ENCODE data around the gene SRP68.
"Not testable (repeated sequence)": the region's sequence is repeated elsewhere in the genome, so short reads cannot be mapped to it uniquely, and the experiment has no call there.

SRP68 gene

GRCh38 chr17:76076765-76077583 lies 4.7 kb upstream of the SRP68 start:
- peak; percentile 44 for DNase-seq (ENCODE audit: low read depth, low spot score)

- DNase-seq (ENCODE audit: low read depth, low spot score) = no peak
Observed at GRCh38 chr17:76076146-76076764, 3.9 kb upstream of the SRP68 start.

DNA sequence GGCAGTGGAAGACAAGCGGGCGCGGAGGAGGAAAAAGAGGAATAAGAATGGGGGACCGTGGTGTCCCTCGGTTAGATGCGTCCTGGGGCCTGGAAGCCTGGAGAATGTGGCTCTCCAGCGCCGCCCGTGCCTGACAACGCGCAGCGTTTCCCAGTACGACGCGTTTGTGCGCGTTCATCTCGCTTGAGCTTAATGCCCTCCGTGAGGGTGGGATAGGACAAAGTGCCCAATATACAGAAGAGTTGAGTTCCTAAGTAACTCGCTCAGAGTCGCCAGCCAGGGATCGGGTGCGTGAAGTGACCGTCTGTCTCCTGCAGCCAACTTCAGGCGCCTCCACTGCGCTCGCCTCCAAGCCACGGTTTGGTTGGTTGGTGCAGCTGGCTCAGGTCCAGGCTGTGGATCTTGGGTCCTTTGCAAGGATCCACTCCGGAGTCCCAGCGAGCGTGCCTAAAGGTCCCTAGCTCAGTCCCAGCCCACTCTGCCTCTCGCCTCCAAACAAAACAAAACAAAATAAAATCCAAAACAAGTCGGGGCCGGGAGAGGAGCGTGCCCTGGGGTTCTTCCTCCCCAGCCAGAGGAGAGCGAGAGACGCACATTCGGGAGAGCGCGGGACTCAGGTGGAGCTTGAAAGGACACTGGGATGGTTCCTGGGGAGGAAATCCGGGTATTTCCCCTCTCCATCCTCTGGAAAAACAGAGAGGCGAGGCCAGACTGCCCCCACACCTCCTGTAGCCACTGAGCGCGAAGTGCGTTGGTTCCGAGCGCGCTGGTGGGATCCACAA lies 3.2 kb upstream of the SRP68 start:
- DNase-seq (ENCODE audit: low read depth, low spot score) = peak; percentile 56

DNA sequence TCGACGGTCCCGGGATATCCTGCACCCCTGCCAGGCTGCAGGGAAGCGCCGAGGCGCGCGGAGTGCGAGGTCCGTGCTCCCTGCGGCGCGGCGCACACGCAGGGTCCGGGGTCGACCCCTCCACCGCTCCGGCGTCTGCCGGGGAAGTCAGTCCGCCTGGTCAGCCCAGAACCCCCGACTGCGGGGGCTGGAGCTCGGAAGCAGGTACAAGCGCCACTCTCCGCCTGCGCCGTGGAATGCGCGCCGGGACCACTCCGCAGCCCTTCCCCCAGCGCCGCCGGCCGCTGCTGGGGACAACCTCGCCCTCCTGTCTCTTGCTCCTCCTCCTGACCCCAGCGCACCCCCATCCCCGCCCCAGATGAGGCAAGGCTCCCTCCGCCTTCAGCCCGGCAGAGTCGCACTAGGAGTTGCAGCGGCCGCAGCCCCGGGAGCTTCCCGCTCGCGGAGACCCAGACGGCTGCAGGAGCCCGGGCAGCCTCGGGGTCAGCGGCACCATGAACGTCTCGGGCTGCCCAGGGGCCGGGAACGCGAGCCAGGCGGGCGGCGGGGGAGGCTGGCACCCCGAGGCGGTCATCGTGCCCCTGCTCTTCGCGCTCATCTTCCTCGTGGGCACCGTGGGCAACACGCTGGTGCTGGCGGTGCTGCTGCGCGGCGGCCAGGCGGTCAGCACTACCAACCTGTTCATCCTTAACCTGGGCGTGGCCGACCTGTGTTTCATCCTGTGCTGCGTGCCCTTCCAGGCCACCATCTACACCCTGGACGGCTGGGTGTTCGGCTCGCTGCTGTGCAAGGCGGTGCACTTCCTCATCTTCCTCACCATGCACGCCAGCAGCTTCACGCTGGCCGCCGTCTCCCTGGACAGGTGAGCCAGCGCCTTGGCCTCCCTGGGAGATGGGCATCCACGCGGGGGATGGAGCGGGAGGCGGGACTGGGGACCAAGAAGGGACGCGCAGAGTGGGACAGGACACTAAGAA lies 2.4 kb upstream of the SRP68 start, which contains the start of gene GALR2:
Gene GALR2 (plus strand): TSS at position 392 of the 974 bp plus-strand sequence. CDS start 103 bp downstream, at position 495.
- peak; percentile 25 for DNase-seq (ENCODE audit: low read depth, low spot score)

GRCh38 chr17:76071531-76072147 lies 678 bp downstream of the SRP68 start:
- no peak for DNase-seq (ENCODE audit: low read depth, low spot score)

DNA sequence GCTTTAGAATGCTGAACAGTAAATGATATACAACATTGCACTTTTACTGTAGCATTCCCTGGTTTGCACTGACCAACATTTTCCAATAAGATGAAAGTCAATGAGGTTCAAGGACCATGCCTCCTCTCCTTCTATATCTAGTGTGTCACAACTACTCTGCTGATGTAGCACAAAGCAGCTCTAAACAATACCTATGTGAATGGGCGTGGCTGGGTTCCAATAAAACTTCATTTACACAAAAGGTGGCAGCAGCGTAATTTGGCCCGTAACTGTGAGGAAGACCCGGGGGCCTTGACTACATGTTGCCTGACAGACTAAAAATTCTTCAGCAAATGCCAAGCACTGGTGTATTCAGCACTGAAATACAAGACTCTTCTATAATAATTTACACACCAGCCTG lies 6.5 kb downstream of the SRP68 start:
- no peak for DNase-seq (ENCODE audit: low read depth, low spot score)

DNA sequence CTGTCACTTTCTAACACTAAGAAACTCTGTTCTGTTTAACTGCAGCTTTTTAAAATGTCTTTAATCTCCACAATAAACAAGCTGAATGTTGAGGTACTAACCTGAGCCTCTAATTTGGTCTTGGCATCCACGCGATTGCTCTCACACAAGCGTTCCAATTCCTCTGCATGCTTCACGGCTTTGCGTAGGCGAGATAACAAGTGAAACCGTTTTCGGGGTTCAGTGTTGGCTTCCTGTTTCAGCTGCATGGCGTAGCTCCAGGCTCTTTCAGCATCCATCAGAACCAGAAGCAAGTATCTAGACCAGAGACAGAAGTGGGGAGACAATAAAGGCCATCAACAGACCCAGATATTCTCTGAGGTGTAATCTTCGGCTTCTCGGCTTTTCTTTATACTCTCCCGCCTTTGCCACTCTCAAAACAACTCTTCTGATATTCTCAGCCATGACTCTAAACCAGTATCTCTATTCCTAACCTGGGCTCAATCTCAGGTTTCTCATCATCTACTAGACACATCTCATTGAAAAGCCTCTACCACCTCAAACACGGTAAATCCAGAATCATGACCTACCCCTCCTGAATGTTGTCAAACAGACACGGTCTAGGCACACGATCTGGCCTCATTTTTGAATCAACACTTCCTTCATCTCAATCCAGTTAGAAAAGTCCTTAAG lies 8.3 kb downstream of the SRP68 start:
- DNase-seq (ENCODE audit: low read depth, low spot score) = no peak

- not testable (repeated sequence) for DNase-seq (ENCODE audit: low read depth, low spot score)
Observed at GRCh38 chr17:76058264-76058663, 14.1 kb downstream of the SRP68 start.

- no peak for DNase-seq (ENCODE audit: low read depth, low spot score)
Observed at GRCh38 chr17:76056882-76057281, 15.4 kb downstream of the SRP68 start.

GRCh38 chr17:76054112-76054476 lies 18.2 kb downstream of the SRP68 start:
- no peak for DNase-seq (ENCODE audit: low read depth, low spot score)

DNA sequence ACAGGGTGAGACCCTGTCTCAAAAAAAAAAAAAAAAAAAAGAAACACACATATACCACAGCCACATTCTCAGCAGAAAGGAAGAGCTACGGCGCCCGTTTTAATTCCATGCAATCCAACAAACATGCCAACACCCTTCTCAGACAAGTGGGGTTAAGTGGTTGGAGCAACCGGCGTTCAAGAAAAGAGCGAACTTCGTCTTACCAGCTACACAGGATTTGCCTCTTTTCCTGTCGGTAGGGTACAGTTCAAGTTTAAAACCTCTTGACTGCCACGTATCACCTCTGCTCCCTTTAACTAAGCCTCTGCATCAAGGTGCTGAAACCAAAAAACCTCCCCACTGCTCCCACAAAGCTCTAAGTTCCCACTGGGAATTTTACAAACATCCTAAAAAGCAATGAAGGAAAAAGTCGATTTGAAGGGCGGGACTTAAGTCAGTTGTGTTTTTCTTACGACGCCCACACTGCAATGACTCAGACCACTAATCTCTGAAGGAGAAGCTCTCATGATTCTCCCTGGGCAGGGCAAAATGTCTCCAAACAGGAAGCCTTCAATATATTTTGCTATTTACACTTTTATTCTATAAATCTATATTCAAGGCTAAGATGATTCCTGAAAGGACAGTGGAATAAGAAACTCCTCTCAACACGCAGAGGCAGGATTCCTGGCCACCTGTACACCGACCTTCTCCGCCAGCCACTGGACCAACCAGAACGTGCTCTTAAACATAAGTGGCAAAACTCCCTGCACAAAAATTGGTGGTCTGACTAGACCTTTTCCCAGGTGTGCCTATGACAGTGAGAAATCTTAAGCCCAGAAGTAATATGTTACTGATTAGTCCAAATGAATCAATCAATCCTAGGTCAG lies 18.8 kb downstream of the SRP68 start:
- DNase-seq (ENCODE audit: low read depth, low spot score) = no peak

DNA sequence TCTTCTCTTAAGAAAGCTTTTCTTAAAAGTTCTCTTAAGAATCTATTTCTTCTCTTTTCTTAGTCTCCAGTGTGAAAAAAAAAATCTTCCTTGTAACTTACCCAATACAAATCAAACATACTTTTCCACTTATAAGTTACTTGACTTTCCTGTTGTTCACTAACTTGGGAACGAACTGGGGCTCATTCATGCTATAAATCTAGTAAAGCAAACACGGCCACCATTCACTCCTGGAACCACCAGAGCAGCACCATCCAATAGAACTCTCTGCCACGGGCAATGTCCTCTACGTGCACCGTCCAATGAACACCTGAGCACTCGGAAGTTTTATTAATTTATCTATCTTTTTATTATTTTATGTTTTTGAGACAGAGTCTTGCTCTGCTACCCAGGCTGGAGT lies 20.8 kb downstream of the SRP68 start:
- DNase-seq (ENCODE audit: low read depth, low spot score) = no peak

GRCh38 chr17:76050538-76051467 lies 21.5 kb downstream of the SRP68 start:
- no peak for DNase-seq (ENCODE audit: low read depth, low spot score)

DNA sequence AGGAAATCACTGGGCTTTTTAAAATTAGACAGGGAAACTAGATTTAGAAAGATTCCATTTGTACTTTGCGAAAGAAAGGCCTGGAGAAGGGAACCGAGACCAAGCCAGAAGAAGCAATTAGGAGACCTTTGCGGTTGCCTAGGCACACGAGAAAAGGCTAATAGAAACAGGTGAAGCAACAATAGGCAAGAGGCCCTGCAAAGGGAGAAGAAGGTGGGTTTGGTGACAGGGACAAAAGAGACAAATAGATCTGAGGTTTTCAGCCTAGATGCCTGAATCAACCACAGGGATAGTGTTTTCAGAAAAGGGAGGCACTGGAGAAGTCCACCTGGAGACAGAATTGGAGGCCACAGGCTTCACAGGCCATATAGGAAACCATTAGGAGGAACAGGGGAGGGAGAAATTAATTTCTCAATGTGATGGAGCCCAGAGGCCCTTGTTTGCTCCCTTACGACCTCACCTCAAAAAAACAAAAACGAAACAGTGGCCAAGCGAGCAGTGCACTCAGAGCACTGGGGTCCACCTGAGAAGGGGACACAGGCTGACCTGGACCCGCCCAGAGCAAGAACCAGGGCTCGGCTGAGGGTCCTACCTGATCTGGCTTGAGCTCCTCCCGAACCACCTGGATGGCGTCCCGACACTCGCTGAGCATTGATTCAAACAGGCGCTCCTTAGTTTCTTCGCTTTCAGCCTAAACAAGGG lies 22.3 kb downstream of the SRP68 start:
- DNase-seq (ENCODE audit: low read depth, low spot score) = no peak

GRCh38 chr17:76049239-76049638 lies 23.1 kb downstream of the SRP68 start:
- no peak for DNase-seq (ENCODE audit: low read depth, low spot score)

GRCh38 chr17:76048711-76049110 lies 23.6 kb downstream of the SRP68 start:
- DNase-seq (ENCODE audit: low read depth, low spot score) = no peak

- DNase-seq (ENCODE audit: low read depth, low spot score) = no peak
Observed at GRCh38 chr17:76048025-76048605, 24.2 kb downstream of the SRP68 start.

All from ELF-1 (cell line).